Measurements from ENCODE around the gene ITGB5. TPM values are rescaled to one million over a fixed set of nuclear protein-coding genes. Genes with fewer than 3 reads are reported as not detected.

The ITGB5 gene
- polyA plus RNA-seq (2011; rRNA removed) (223 and 393 TPM in 2 replicates), polyA minus RNA-seq (2011; rRNA and poly(A)+ RNA removed) (228 and 302 TPM in 2 replicates)

DNA sequence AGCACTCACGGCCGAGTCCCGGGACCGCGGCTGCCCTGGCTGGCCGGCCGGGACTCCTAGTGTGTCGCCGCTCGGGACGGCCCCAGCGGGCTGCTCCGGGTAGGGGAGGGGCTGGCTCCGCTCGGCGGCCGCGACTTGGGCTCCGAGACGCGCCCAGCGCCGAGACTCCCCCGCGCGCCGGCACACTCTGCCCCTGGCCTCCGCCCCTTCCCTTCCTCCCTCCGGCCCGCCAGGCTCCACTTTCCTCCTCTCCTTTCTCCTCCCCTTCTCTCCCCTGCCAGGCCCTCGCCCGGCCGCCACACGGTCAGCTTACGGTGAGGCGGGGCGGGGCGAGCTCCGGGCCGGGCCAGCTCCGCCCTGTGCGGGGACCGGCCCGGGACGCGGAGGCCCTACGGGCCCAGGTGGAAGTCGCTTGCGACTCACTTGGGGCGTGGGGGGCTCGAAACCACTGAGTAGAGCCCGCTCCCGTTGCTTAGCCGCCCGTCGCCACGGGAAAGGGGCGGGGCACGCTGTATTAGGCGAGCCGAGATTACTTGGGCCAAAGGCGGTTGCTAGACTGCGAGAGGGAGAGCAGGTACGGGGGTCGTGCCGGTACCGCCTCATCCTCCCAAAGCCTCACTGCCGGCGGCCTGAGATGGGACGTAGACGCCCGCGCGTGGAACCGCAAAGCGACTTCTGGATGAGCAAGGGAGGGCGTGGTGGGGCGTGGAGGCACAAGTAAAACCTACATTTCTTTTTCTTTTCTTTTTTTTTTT is at the start of gene ITGB5:
Gene ITGB5 (minus strand): TSS at position 189 of the 755 bp plus-strand sequence. CDS start 365 bp downstream, outside the sequence.
- CTCF ChIA-PET: interaction anchor here (0.6 to 6.7 kb wide), 6 partner anchors 14 to 126 kb away, joined by 3 to 43 read pairs (median 4); no protein-coding TSS in a partner anchor
- POLR2A ChIA-PET: interaction anchor here (0.8 kb wide), 1 partner anchor 746 kb away, joined by 3 read pairs; no protein-coding TSS in a partner anchor
- TF ChIP-seq, protein P1, sequence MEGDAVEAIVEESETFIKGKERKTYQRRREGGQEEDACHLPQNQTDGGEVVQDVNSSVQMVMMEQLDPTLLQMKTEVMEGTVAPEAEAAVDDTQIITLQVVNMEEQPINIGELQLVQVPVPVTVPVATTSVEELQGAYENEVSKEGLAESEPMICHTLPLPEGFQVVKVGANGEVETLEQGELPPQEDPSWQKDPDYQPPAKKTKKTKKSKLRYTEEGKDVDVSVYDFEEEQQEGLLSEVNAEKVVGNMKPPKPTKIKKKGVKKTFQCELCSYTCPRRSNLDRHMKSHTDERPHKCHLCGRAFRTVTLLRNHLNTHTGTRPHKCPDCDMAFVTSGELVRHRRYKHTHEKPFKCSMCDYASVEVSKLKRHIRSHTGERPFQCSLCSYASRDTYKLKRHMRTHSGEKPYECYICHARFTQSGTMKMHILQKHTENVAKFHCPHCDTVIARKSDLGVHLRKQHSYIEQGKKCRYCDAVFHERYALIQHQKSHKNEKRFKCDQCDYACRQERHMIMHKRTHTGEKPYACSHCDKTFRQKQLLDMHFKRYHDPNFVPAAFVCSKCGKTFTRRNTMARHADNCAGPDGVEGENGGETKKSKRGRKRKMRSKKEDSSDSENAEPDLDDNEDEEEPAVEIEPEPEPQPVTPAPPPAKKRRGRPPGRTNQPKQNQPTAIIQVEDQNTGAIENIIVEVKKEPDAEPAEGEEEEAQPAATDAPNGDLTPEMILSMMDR (IDR thresholded peaks at IDR 0.05; ENCODE audit: insufficient read depth, low read depth, low read length): no peak

DNA sequence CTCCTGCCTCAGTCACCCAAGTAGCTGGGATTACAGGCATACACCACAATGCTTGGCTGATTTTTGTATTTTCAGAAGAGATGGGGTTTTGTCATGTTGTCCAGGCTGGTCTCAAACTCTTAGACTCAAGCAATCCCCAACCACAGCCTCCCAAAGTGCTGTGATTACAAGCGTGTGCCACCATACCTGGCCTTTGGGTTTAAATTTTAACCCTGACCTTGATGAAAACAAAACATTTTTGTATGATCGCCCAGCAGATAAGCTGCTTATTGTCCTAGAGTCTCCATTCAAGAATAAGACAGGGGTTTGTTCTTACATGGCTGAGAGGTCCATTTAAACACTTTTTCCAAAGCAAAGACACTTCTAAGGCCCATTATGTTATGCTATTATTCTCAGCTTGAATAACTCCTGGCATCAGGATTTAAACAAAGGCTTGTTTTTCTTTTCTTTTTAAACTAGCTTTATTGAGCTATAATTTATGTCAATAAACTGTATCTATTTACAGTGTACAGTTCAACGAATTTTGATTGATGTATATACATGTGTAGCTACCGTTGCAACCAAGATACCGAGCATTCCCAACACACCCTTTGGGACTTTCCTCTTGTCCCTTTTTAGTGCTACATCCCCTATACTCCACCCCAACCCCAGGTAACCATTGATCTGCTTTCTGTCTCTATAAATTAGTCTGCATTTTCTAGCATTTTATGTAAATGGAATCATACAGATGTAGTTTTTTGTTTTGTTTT is 48.8 kb upstream of the ITGB5 start:
- Histone ChIP-seq H3K27me3 (ENCODE audit: control insufficient read depth, insufficient read depth, low read length) (no peaks in the 10 kb centered on the region; the same call in 1 of the 2 replicates), H3K36me3 (ENCODE audit: control insufficient read depth, insufficient read depth, low read length) (no peaks in the 10 kb centered on the region), H3K4me3 (ENCODE audit: low read depth, low read length) (no peak overlapping the region)
- ChIA-PET POLR2A (interaction anchor here (0.7 kb wide), 1 partner anchor 181 kb away, joined by 10 read pairs; no protein-coding TSS in a partner anchor), CTCF (interaction anchor here (1.1 to 1.6 kb wide), 4 partner anchors 8 to 649 kb away, joined by 3 to 5 read pairs (median 4); no protein-coding TSS in a partner anchor)
- no peak for DNase-seq (ENCODE audit: low read depth)
- TF ChIP-seq, protein P1 (IDR thresholded peaks at IDR 0.05; ENCODE audit: insufficient read depth, low read depth, low read length): no peak

More for the DNA sequence above, at the start of gene ITGB5:
- Histone ChIP-seq H3K4me3 (ENCODE audit: low read depth, low read length) (peak within 1 kb of the TSS; percentile 72), H3K36me3 (ENCODE audit: control insufficient read depth, insufficient read depth, low read length) (no peaks in the 10 kb centered on the region; the same call in 1 of the 2 replicates), H3K27me3 (ENCODE audit: control insufficient read depth, insufficient read depth, low read length) (no peaks in the 10 kb centered on the region)
- DNase-seq (ENCODE audit: low read depth): peak; percentile 36

- no peak overlapping the region for H3K4me3 ChIP-seq (ENCODE audit: low read depth, low read length)
- TF ChIP-seq, protein P1 (IDR thresholded peaks at IDR 0.05; ENCODE audit: insufficient read depth, low read depth, low read length): no peak
- ChIA-PET POLR2A (interaction anchor here (0.6 to 0.7 kb wide), 2 partner anchors 181 to 394 kb away, joined by 5 to 10 read pairs; no protein-coding TSS in a partner anchor), CTCF (interaction anchor here (1.2 to 1.6 kb wide), 3 partner anchors 9 to 230 kb away, joined by 3 to 6 read pairs (median 5); no protein-coding TSS in a partner anchor)
- H3K27me3 ChIP-seq (ENCODE audit: control insufficient read depth, insufficient read depth, low read length): no peaks in the 10 kb centered on the region; the same call in 1 of the 2 replicates
- no peak for DNase-seq (ENCODE audit: low read depth)
- no peaks in the 10 kb centered on the region for H3K36me3 ChIP-seq (ENCODE audit: control insufficient read depth, insufficient read depth, low read length)
These were observed 48.1 kb upstream of the ITGB5 start for GRCh38 chr3:124935264-124935663.

DNA sequence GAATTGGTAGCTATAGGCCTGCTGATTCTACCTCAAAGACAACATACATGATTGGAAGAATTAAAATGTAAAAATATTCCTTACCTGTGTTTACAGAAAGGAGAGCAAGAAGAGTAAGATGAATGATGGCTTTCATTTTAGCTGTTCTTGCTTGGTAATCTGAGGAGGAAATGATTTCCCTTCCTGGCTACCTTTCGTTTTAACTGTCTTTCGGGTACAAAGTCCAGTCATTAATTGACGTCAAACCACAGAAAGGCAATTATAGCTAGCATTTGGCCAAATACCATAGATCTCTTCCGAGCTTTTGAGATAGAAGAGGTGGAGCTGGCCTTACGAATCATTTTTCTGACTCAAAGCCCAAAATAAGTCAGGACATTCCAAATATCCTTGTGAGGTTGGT is 47.4 kb upstream of the ITGB5 start, which contains the start of gene MUC13:
Gene MUC13 (minus strand): TSS at position 175 of the 400 bp plus-strand sequence. CDS start 39 bp downstream, at position 136.
- no peak for DNase-seq (ENCODE audit: low read depth)
- no peaks in the 10 kb centered on the region; the same call in 1 of the 2 replicates for H3K27me3 ChIP-seq (ENCODE audit: control insufficient read depth, insufficient read depth, low read length)
- POLR2A ChIA-PET: interaction anchor here (0.6 kb wide), 1 partner anchor 395 kb away, joined by 5 read pairs; no protein-coding TSS in a partner anchor
- CTCF ChIA-PET: interaction anchor here (1.2 to 1.6 kb wide), 3 partner anchors 9 to 231 kb away, joined by 3 to 6 read pairs (median 5); no protein-coding TSS in a partner anchor
- no peak within 1 kb of the TSS for H3K4me3 ChIP-seq (ENCODE audit: low read depth, low read length)
- TF ChIP-seq, protein P1 (IDR thresholded peaks at IDR 0.05; ENCODE audit: insufficient read depth, low read depth, low read length): no peak
- no peaks in the 10 kb centered on the region for H3K36me3 ChIP-seq (ENCODE audit: control insufficient read depth, insufficient read depth, low read length)
